ENCODE measurements around the gene ZBTB26. TPM values are rescaled to one million over a fixed set of nuclear protein-coding genes. Genes with fewer than 3 reads are reported as not detected.

The ZBTB26 gene
- total RNA-seq, 4 donors from 2014 or later, result 10.9 to 15.6 (median 12.7) TPM

- DNase-seq, result no peak
- intact Hi-C loops (cut with DNase I), result loop anchor here (10.0 kb wide), 1 partner anchor 54 kb away; no protein-coding TSS in a partner anchor
- WGBS, 2 donors, result 28 to 31% methylated on average over 9 of the region's 10 CpGs
- Histone ChIP-seq H3K4me1 (peaks cover 22 to 24% of the 10 kb centered on the region in 2 donors), H3K36me3 (no peaks in the 10 kb centered on the region), H3K27me3 (no peaks in the 10 kb centered on the region), H3K27ac (peak overlapping the region; percentile 75 to 85 (median 85)), H3K9me3 (no peaks in the 10 kb centered on the region), H3K4me3 (replicated peaks in 1 of 3) (peak overlapping the region; percentile 23 to 80 (median 64))
- TF ChIP-seq CTCF (IDR thresholded peaks at IDR 0.05), result no peak
These were observed 629 bp downstream of the ZBTB26 start for GRCh38 chr9:122930541-122931225.

GRCh38 chr9:122929796-122930354, 1.4 kb downstream of the ZBTB26 start:
- intact Hi-C loops (cut with DNase I), result loop anchor here (10.0 kb wide), 1 partner anchor 55 kb away; no protein-coding TSS in a partner anchor
- Histone ChIP-seq H3K4me3 (replicated peaks in 1 of 3) (no peak overlapping the region), H3K9me3 (no peaks in the 10 kb centered on the region), H3K27ac (no peak overlapping the region), H3K36me3 (no peaks in the 10 kb centered on the region), H3K27me3 (no peaks in the 10 kb centered on the region), H3K4me1 (peaks cover 22 to 24% of the 10 kb centered on the region in 2 donors)
- WGBS, 2 donors, result 81 to 83% methylated on average over 1 of the region's 1 CpG
- TF ChIP-seq POLR2A (IDR thresholded peaks at IDR 0.05), result no peak
- TF ChIP-seq CTCF (IDR thresholded peaks at IDR 0.05), result no peak
- DNase-seq, result no peak

GRCh38 chr9:122923947-122924346, 7.4 kb downstream of the ZBTB26 start:
- Histone ChIP-seq H3K27ac (no peak overlapping the region), H3K27me3 (no peaks in the 10 kb centered on the region), H3K4me3 (replicated peaks in 1 of 3) (no peak overlapping the region), H3K36me3 (no peaks in the 10 kb centered on the region), H3K9me3 (no peaks in the 10 kb centered on the region), H3K4me1 (no peaks in the 10 kb centered on the region)
- WGBS, 2 donors, result 86 to 88% methylated on average over 3 of the region's 3 CpGs
- no peak for TF ChIP-seq CTCF (IDR thresholded peaks at IDR 0.05)
- TF ChIP-seq POLR2A (IDR thresholded peaks at IDR 0.05), result no peak
- DNase-seq, result no peak
- intact Hi-C loops (cut with DNase I), result no loop called here

GRCh38 chr9:122922713-122923112, 8.6 kb downstream of the ZBTB26 start:
- Histone ChIP-seq H3K9me3 (no peaks in the 10 kb centered on the region), H3K27me3 (no peaks in the 10 kb centered on the region), H3K4me1 (no peaks in the 10 kb centered on the region), H3K36me3 (no peaks in the 10 kb centered on the region), H3K4me3 (replicated peaks in 1 of 3) (no peak overlapping the region), H3K27ac (no peak overlapping the region)
- intact Hi-C loops (cut with DNase I), result no loop called here
- 83 to 92% methylated on average over 8 of the region's 8 CpGs for WGBS, 2 donors
- no peak for DNase-seq
- TF ChIP-seq CTCF (IDR thresholded peaks at IDR 0.05), result no peak

GRCh38 chr9:122918310-122918709, 13.0 kb downstream of the ZBTB26 start:
- Histone ChIP-seq H3K4me1 (no peaks in the 10 kb centered on the region), H3K4me3 (replicated peaks in 1 of 3) (no peak overlapping the region), H3K27ac (no peak overlapping the region), H3K27me3 (no peaks in the 10 kb centered on the region), H3K9me3 (no peaks in the 10 kb centered on the region), H3K36me3 (no peaks in the 10 kb centered on the region)
- no peak for TF ChIP-seq POLR2A (IDR thresholded peaks at IDR 0.05)
- 89 to 93% methylated on average over 2 of the region's 2 CpGs for WGBS, 2 donors
- no peak for DNase-seq
- intact Hi-C loops (cut with DNase I), result no loop called here

All from thyroid gland (tissue), 4 donors.